Uterus (tissue), 4 donors: ENCODE measurements around the gene IDI2. TPM values are rescaled to one million over a fixed set of nuclear protein-coding genes. Genes with fewer than 3 reads are reported as not detected.

ENCODE experiments used
- DNase-seq, 2 donors: peaks; one replicate each; pipeline ENCODE4 v3.0.0-alpha.2; 2019 to 2020
- H3K27ac ChIP-seq, 2 donors: fragments of 200-600 bp; sonication (generic); 1 replicate in 1 of 2; 2 replicates in 1 of 2; pipeline ENCODE4 v1.5.1; 2016 to 2018
- H3K27me3 ChIP-seq, 2 donors: fragments of 200-600 bp; sonication (generic); one replicate each; pipeline ENCODE4 v1.5.1; 2018 to 2019; ENCODE audit warnings: control low read depth in 1 of 2
- H3K36me3 ChIP-seq, 2 donors: fragments of 200-600 bp; sonication (generic); one replicate each; pipeline ENCODE4 v1.5.1; 2019; ENCODE audit warnings: control low read depth in 1 of 2
- H3K4me1 ChIP-seq, 2 donors: fragments of 200-600 bp; sonication (generic); one replicate each; pipeline ENCODE4 v1.5.1; 2018 to 2019; ENCODE audit warnings: control low read depth in 1 of 2
- H3K4me3 ChIP-seq, 2 donors: fragments of 200-600 bp; sonication (generic); 1 replicate in 1 of 2; 2 replicates in 1 of 2; pipeline ENCODE4 v1.5.1; 2018 to 2019; ENCODE audit warnings: mild to moderate bottlenecking in 1 of 2
- H3K9me3 ChIP-seq, 2 donors: fragments of 200-600 bp; sonication (generic); one replicate each; pipeline ENCODE4 v1.5.1; 2019; ENCODE audit warnings: control low read depth in 1 of 2
- POLR2A ChIP-seq, 2 donors: fragments of 450-650 bp; IDR thresholded peaks; one replicate each; pipeline ENCODE4 v1.6.1; 2016; ENCODE audit warnings: antibody characterized with exemption in 2 of 2, mild to moderate bottlenecking in 1 of 2, moderate library complexity in 1 of 2
- intact Hi-C: fragments of 100-400 bp; cut with DNase I; formaldehyde crosslinking; loops from one replicate; pipeline ENCODE4 v1.15.1; 2023; ENCODE audit warnings: low total_unique reads
- total RNA-seq, 4 donors: library from RNA; depleted of rRNA in 3 of 4; stranded (reverse); fragments of >200 nt in 3 of 4; gene quantifications; one replicate each; pipeline versions ENCODE4 v1.1.0 to v1.2.4, GENCODE V29; 2014 to 2023
- TF ChIP-seq, protein P1 (sequence below), 4 experiments: fragments of 200-600 bp in 2 of 4; fragments of 450-650 bp in 2 of 4; sonication (generic) in 2 of 4; IDR thresholded peaks; one replicate each; pipeline ENCODE4 v1.5.1; 2016 to 2019; ENCODE audit warnings: antibody characterized with exemption in 4 of 4, mild to moderate bottlenecking in 2 of 4, moderate library complexity in 1 of 4
- donor health status: DM: yes; HTN: yes; CAD: no.

The IDI2 gene
- not detected for total RNA-seq

DNA sequence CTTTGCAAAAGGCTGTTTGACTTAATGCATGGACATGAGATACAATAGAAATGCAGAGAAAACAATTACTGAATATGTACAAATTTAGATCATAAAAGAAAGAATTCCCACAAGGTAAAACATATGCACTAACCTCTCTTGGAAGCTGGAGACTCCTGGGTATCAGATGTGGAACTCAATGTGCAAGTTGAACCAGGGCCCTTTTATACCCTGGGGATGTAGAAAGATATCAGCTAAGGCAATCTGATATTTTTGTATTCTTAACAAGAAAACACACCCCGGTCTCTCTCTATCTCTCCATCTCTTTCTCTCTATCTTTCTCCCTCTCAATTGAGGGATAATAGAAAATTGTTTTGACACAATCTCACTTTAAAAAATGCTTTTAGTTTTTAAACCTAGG lies at the start of gene IDI2:
TSS of gene IDI2 (minus strand) at position 177 of the 400 bp plus-strand sequence. CDS start 1,136 bp downstream, outside the sequence.
- Histone ChIP-seq H3K27ac (no peak within 1 kb of the TSS), H3K4me3 (no peak within 1 kb of the TSS), H3K27me3 (no peaks in the 10 kb centered on the region), H3K4me1 (no peaks in the 10 kb centered on the region), H3K9me3 (no peaks in the 10 kb centered on the region), H3K36me3 (no peaks in the 10 kb centered on the region)
- DNase-seq, result no peak
- intact Hi-C loops, result no loop called here
- TF ChIP-seq POLR2A (IDR thresholded peaks at IDR 0.05), result no peak
- TF ChIP-seq, protein P1, sequence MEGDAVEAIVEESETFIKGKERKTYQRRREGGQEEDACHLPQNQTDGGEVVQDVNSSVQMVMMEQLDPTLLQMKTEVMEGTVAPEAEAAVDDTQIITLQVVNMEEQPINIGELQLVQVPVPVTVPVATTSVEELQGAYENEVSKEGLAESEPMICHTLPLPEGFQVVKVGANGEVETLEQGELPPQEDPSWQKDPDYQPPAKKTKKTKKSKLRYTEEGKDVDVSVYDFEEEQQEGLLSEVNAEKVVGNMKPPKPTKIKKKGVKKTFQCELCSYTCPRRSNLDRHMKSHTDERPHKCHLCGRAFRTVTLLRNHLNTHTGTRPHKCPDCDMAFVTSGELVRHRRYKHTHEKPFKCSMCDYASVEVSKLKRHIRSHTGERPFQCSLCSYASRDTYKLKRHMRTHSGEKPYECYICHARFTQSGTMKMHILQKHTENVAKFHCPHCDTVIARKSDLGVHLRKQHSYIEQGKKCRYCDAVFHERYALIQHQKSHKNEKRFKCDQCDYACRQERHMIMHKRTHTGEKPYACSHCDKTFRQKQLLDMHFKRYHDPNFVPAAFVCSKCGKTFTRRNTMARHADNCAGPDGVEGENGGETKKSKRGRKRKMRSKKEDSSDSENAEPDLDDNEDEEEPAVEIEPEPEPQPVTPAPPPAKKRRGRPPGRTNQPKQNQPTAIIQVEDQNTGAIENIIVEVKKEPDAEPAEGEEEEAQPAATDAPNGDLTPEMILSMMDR (IDR thresholded peaks at IDR 0.05), result no peak

DNA sequence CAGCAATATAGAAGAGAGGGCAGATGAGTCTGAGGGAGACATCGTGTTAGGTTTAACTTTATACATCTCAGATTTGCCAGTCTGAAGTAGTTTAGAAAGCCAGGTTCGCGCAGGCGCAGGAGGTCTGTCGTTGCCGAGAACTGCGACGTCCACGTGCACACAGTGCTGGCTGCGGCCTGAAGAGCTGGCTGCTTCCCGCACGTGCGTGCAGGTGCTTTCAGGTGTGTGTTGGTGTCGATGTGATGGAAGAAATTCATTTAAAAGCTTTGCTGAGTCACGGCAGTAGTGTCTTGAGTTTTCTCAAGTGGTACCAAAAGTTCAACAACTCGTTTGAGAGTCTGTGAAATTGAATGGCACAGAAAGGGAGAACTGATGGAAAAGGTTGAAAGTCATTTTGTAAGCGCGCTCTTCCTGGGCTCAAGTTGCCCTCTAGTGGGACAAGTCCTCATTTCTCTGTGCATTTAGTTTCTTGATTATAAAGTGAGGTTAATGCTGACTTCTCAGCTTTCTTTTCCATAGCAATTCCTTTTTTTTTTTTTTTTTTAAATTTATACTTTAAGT lies 49.2 kb upstream of the IDI2 start:
- DNase-seq, result no peak
- intact Hi-C loops, result no loop called here
- no peaks in the 10 kb centered on the region for H3K27me3 ChIP-seq
- TF ChIP-seq, protein P1 (IDR thresholded peaks at IDR 0.05), result no peak
- no peak for TF ChIP-seq POLR2A (IDR thresholded peaks at IDR 0.05)
- H3K27ac ChIP-seq, result no peak overlapping the region
- H3K4me1 ChIP-seq, result no peaks in the 10 kb centered on the region
- H3K4me3 ChIP-seq, result no peak overlapping the region
- no peaks in the 10 kb centered on the region for H3K9me3 ChIP-seq
- H3K36me3 ChIP-seq, result no peaks in the 10 kb centered on the region

DNA sequence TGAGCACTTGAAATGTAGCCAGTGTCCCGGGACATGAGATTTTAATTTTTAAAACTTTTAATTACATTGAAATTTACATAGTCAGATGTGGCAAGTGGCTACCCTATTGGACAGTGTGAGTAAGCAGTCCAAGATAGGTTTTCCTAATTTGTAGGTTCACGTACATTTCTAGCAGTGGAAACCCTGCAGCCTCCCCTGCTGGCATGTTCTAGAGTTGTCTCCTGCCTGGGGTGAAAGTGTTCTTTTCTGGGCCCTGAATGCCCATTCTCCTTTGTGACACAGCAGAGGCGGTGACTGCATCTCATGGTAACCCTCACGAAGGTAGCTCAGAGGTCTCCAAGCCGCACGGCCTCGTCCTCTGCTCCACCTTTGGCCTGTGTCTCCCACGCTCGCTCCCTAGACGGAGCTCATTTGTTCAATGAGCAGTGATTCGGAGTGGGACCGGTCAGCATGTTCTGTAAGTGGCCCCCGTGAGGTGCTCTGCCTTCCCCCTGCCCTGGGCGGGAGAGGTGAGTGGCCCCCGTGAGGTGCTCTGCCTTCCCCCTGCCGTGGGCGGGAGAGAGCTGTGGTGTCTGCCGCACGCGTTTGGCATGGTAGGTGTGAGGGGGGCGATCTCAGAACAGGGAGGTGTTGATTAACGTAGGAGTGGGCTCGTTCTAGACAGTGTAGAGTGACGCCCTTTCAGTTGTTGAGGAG lies 48.5 kb upstream of the IDI2 start:
- Histone ChIP-seq H3K36me3 (no peaks in the 10 kb centered on the region), H3K27ac (no peak overlapping the region), H3K4me1 (no peaks in the 10 kb centered on the region), H3K9me3 (no peaks in the 10 kb centered on the region), H3K4me3 (no peak overlapping the region), H3K27me3 (no peaks in the 10 kb centered on the region)
- TF ChIP-seq, protein P1 (IDR thresholded peaks at IDR 0.05), result no peak
- no peak for DNase-seq
- intact Hi-C loops, result no loop called here

DNA sequence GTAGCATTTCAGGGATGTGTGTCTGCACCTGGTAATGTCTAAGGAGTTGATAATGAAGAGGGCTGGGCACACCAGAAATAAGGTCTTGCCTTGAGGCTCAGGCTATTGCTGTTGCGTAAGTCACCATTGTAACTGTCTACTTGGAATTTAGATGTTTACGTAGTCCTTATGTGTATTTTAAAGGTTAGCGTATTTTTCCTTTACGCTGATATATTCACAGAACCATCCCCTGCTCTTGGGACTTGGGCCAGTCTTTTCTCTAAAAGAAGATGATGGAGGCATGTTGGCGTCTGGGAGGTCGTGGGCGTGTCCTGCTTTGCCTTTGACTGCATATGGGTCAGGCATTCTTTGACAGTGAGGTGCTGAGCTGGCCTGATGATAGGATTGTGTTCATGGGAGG lies 45.3 kb upstream of the IDI2 start:
- intact Hi-C loops, result no loop called here
- no peaks in the 10 kb centered on the region for H3K9me3 ChIP-seq
- no peak overlapping the region for H3K4me3 ChIP-seq
- H3K27ac ChIP-seq, result no peak overlapping the region
- H3K4me1 ChIP-seq, result no peaks in the 10 kb centered on the region
- no peaks in the 10 kb centered on the region for H3K27me3 ChIP-seq
- no peak for DNase-seq
- TF ChIP-seq POLR2A (IDR thresholded peaks at IDR 0.05), result no peak
- TF ChIP-seq, protein P1 (IDR thresholded peaks at IDR 0.05), result no peak
- no peaks in the 10 kb centered on the region for H3K36me3 ChIP-seq
